Gastroesophageal sphincter (tissue), 3 donors: ENCODE results near the gene C2orf76.

Experiments
- EP300 ChIP-seq: sonication (generic); formaldehyde crosslinking; IDR thresholded peaks from one replicate; pipeline ENCODE4 v1.6.1; 2017; ENCODE audit warnings: antibody characterized with exemption, mild to moderate bottlenecking
- POLR2A ChIP-seq, 2 donors: fragments of 450-650 bp; IDR thresholded peaks; one replicate each; pipeline ENCODE4 v1.6.1; 2017; ENCODE audit warnings: antibody characterized with exemption in 2 of 2, mild to moderate bottlenecking in 2 of 2, moderate library complexity in 1 of 2
- POLR2AphosphoS5 ChIP-seq: sonication (generic); formaldehyde crosslinking; IDR thresholded peaks from one replicate; pipeline ENCODE4 v1.6.1; 2017; ENCODE audit warnings: antibody characterized with exemption
- TF ChIP-seq, protein P1 (sequence below), 4 experiments: fragments of 200-600 bp in 2 of 4; fragments of 450-650 bp in 2 of 4; sonication (generic) in 1 of 4; IDR thresholded peaks; one replicate each; pipeline ENCODE4 v1.5.1; 2017 to 2019; ENCODE audit warnings: antibody characterized with exemption in 4 of 4, mild to moderate bottlenecking in 2 of 4, moderate library complexity in 2 of 4

DNA sequence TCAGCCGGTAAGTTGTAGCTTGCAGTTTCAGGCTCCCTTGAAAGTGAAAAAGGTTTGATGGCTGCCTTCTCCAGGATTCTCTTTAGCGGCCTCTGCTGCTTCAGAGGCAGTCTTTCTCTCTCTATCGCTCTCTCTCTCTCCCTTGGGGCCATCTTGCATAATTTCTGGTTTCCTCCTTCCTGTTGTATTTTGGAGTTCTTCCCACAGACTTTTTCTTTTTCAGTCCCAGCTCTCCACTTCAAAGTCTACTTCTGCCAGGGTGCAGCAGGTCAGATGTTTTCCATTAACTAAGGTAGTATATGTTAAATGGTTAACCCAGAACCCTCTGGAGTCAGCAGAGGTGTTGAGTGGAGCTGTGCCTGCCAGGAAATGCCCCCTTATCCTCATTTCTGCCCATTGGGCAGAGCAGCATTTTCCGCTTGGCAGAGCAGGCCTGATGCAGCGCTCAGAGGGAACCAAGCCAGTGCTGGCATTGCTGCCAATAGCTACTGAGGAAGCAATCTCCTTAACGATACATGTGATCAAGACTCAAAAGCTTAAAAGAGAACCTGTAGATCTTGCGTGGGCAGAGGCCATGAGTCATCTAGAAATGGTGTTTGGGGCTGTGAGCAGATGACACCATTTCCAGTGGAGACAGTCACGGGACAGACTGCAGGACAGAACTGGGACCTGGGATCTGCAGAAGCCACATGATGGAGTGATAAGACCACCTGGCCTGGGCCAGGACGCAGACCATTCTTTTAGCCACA is 20.9 kb upstream of the C2orf76 start:
- no peak for TF ChIP-seq POLR2A (IDR thresholded peaks at IDR 0.05)
- no peak for TF ChIP-seq EP300
- no peak for TF ChIP-seq POLR2AphosphoS5
- TF ChIP-seq, protein P1, sequence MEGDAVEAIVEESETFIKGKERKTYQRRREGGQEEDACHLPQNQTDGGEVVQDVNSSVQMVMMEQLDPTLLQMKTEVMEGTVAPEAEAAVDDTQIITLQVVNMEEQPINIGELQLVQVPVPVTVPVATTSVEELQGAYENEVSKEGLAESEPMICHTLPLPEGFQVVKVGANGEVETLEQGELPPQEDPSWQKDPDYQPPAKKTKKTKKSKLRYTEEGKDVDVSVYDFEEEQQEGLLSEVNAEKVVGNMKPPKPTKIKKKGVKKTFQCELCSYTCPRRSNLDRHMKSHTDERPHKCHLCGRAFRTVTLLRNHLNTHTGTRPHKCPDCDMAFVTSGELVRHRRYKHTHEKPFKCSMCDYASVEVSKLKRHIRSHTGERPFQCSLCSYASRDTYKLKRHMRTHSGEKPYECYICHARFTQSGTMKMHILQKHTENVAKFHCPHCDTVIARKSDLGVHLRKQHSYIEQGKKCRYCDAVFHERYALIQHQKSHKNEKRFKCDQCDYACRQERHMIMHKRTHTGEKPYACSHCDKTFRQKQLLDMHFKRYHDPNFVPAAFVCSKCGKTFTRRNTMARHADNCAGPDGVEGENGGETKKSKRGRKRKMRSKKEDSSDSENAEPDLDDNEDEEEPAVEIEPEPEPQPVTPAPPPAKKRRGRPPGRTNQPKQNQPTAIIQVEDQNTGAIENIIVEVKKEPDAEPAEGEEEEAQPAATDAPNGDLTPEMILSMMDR (IDR thresholded peaks at IDR 0.05) = no peak
